ENCODE measurements around the gene WNT3A. TPM values are rescaled to one million over a fixed set of nuclear protein-coding genes. Genes with fewer than 3 reads are reported as not detected.
A peak's percentile ranks its signal among the peaks of the same experiment; 100 is the strongest.

The WNT3A gene
- total RNA-seq, 4 donors from 2014 or later: 0.76 to 2.7 (median 1.3) TPM

DNA sequence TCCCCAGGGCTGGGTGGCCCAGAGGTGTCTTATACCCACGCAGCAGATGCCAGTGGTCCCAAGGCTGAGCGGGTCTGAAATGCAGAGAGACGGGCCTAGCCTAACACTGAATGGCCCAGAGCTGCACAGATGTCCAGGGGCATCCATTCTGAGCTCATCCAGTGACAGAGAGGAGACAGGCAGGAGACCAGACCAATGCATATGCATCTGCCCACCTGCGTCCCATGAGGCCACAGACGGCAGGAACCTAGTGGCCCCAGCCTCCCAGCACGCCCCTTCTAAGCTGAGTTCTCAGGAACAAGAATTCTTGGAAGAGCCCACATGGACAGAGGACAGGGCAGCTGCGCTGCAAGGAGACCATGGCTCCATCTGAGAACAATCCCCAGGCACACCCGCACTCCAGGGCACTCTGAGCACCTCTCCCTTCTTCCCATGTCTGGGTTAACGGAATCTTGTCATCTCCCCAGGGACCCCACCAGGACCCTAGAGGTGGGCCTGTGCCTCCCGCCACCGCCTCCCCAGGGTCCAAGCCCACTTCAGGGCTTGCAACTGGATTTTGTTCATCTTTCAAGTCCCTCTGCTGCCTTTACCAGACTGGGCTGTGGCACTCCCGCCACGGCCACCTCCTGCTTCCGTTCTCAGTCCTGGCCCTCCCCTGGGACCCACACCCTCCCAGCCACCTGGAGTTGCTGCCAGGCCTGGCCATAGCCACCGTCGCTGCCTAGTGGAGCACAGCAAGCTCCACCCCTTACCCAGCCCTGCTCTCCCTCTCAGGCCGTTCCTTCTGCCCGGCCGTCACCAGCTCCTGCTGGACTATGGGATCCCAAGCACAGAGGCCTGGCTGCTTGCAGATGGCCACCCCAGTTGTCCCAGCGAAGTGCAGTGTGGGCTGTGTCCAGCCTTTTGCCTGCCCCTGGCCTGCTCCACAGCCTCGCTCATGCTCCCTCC lies 3.3 kb downstream of the WNT3A start:
- no peaks in the 10 kb centered on the region for H3K36me3 ChIP-seq
- no peak for TF ChIP-seq CTCF (IDR thresholded peaks at IDR 0.05)
- no peak for TF ChIP-seq POLR2A (IDR thresholded peaks at IDR 0.05)
- peaks cover 18 to 73% (median 20%) of the 10 kb centered on the region in 3 donors for H3K4me1 ChIP-seq
- intact Hi-C loops (cut with DNase I): no loop called here
- no peaks in the 10 kb centered on the region for H3K9me3 ChIP-seq
- H3K27me3 ChIP-seq: peaks cover 0 to 94% (median 2%) of the 10 kb centered on the region in 4 donors
- no peak for DNase-seq
- H3K27ac ChIP-seq: peak overlapping the region in 1 of 4 donors; percentile 3
- H3K4me3 ChIP-seq: no peak overlapping the region
- WGBS, 2 donors: 74 to 87% methylated on average over 14 to 19 of the region's 21 CpGs

DNA sequence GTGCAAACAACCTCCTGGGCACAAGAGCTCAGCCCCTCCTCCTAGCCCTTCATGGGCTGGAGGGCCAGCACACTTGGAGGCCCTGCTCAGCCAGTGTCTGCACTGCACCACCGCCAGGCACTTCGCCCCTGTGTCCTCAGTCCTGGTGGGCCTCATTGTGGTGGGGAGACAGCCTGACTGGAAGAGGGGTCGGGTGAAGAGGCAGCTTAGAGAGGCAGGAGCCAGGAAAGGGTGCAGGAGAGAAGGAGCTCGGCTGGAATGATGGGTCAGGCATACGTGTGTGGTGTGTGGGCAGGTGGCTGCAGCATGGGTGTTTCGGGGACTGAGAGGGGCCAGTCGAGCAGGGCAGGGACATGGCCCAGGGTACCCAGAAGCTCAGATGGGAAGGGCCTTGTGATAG lies 4.1 kb downstream of the WNT3A start:
- Histone ChIP-seq H3K27me3 (peaks cover 0 to 94% (median 0%) of the 10 kb centered on the region in 4 donors), H3K4me3 (no peak overlapping the region), H3K27ac (no peak overlapping the region), H3K9me3 (no peaks in the 10 kb centered on the region), H3K36me3 (no peaks in the 10 kb centered on the region), H3K4me1 (peaks cover 18 to 71% (median 20%) of the 10 kb centered on the region in 3 donors)
- no peak for DNase-seq
- intact Hi-C loops (cut with DNase I): no loop called here
- WGBS, 2 donors: 72 to 83% methylated on average over 4 to 5 of the region's 7 CpGs
- TF ChIP-seq POLR2A (IDR thresholded peaks at IDR 0.05): no peak
- no peak for TF ChIP-seq CTCF (IDR thresholded peaks at IDR 0.05)

GRCh38 chr1:228011721-228012311 lies 5.0 kb downstream of the WNT3A start:
- Histone ChIP-seq H3K4me3 (no peak overlapping the region), H3K9me3 (no peaks in the 10 kb centered on the region), H3K27ac (no peak overlapping the region), H3K27me3 (peaks cover 0 to 95% (median 0%) of the 10 kb centered on the region in 4 donors), H3K4me1 (peaks cover 15 to 63% (median 18%) of the 10 kb centered on the region in 3 donors), H3K36me3 (no peaks in the 10 kb centered on the region)
- 68 to 72% methylated on average over 5 to 15 of the region's 16 CpGs for WGBS, 2 donors
- TF ChIP-seq POLR2A (IDR thresholded peaks at IDR 0.05) (no peak), CTCF (IDR thresholded peaks at IDR 0.05) (no peak)
- intact Hi-C loops (cut with DNase I): no loop called here
- no peak for DNase-seq

GRCh38 chr1:228012555-228012954 lies 5.8 kb downstream of the WNT3A start:
- intact Hi-C loops (cut with DNase I): no loop called here
- Histone ChIP-seq H3K4me1 (peaks cover 13 to 56% (median 15%) of the 10 kb centered on the region in 3 donors), H3K4me3 (no peak overlapping the region), H3K27ac (no peak overlapping the region), H3K36me3 (no peaks in the 10 kb centered on the region), H3K9me3 (no peaks in the 10 kb centered on the region), H3K27me3 (peaks cover 0 to 91% (median 0%) of the 10 kb centered on the region in 4 donors)
- 87 to 90% methylated on average over 3 to 4 of the region's 5 CpGs for WGBS, 2 donors
- DNase-seq: no peak
- TF ChIP-seq CTCF (IDR thresholded peaks at IDR 0.05) (no peak), POLR2A (IDR thresholded peaks at IDR 0.05) (no peak)

All from esophagus squamous epithelium (tissue), 5 donors.